GM12891 (cell line): ENCODE data around the gene PHPT1.

ENCODE experiments used
- PAX5 ChIP-seq: IDR thresholded peaks from 2 replicates; pipeline ENCODE4 v1.6.1; 2011; ENCODE audit warnings: low read length, moderate library complexity, mild to moderate bottlenecking; ENCODE audit not compliant: insufficient read depth, severe bottlenecking
- POLR2A ChIP-seq: IDR thresholded peaks from 2 replicates; pipeline ENCODE4 v1.6.1; 2011; ENCODE audit warnings: low read depth, low read length, control low read depth
- POLR2AphosphoS5 ChIP-seq: IDR thresholded peaks from 2 replicates; pipeline ENCODE4 v1.6.1; 2011; ENCODE audit warnings: low read depth, low read length, control low read depth
- SPI1 ChIP-seq: IDR thresholded peaks from 2 replicates; pipeline ENCODE4 v1.6.1; 2011; ENCODE audit warnings: low read depth, low read length, control low read depth
- TAF1 ChIP-seq: IDR thresholded peaks from 2 replicates; pipeline ENCODE4 v1.6.1; 2011; ENCODE audit warnings: low read depth, low read length, control low read depth

DNA sequence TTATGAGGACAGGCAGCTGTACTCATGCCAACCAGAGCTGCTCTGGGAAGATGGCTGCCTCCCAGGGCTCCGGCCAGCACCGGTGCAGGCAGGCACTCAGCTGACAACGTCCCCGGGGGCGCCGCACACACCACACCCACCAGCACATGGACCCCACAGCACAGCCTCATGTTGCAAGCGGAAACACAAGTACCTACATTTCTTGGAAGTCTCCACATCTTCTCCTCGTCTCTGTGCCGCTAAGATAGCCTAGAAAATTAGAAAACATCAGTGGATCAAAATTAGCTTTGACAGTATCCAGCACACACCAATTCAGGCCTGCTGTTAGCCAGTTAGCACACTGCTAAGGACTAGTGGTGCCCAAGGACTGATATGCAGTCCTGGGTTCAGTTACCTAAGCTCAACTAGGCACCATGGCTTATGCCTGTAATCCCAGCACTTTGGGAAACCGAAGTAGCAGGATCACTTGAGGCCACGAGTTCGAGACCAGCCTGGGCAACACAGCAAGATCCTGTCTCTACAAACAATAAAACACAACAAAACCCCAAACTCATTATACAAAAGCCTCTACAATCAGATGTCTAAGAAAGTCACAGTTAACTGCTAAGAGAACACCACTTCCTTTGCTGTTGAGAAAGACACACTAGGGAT lies 14.5 kb downstream of the PHPT1 start:
- TF ChIP-seq POLR2A (no peak), POLR2AphosphoS5 (no peak), SPI1 (no peak), PAX5 (no peak), TAF1 (no peak)
